ENCODE data around the gene CD160. TPM values are rescaled to one million over a fixed set of nuclear protein-coding genes. Genes with fewer than 3 reads are reported as not detected.

The CD160 gene
- total RNA-seq, 1 experiment from 2014 or later, result not detected

DNA sequence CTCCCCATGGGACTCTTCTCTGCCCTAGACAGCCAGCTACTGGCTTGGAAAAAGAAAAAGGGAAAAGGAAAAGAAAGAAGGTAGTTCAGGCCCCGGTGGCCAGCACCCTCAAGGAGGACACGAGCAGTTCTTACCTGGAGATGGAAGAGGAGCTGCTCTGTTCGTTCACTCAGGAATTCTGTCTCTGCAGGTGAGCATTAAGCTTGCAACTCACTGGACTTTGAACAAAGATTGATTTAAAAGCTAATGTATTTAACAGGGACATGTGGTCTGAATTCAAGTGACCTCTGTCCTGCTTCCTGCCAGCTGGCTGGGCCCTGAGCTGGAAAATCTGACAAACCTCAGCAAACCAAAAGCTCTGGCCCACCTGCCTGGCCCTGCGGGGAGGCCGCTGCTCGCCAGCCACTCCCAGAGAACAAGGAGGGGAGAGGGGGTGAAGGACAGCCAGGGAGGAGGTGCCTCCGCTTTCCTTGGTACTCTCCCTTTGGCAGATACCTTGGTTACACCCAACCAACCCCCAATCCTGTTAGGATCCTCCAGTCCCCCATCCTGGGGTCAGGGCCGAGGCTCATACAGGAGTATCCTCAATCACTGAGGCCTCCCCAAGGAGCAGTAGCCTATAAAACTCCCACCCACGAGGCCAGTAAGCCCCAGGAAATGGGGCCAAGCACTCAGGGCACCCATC lies 12.0 kb upstream of the CD160 start, which contains the start of gene PDZK1:
Gene PDZK1 (minus strand): TSS at position 186 of the 685 bp plus-strand sequence. CDS start 19,347 bp downstream, outside the sequence.
- Histone ChIP-seq H2BK12ac (ENCODE audit: insufficient read length, low read depth, low read length) (no peak within 1 kb of the TSS), H2BK120ac (ENCODE audit: low read depth, low read length, poor library complexity, severe bottlenecking) (no peak within 1 kb of the TSS), H3K27ac (ENCODE audit: insufficient read length, low read depth, low read length) (no peak within 1 kb of the TSS), H3K4ac (ENCODE audit: low read depth, low read length) (no peak within 1 kb of the TSS), H2AFZ (ENCODE audit: low read length) (no peak within 1 kb of the TSS), H3K27me3 (ENCODE audit: insufficient read depth, low read length) (no peaks in the 10 kb centered on the region), H3K14ac (ENCODE audit: insufficient read depth, low read length) (no peak within 1 kb of the TSS; the same call in 1 of the 2 replicates), H3K79me1 (ENCODE audit: insufficient read depth, low read depth, low read length, poor library complexity, severe bottlenecking) (no peaks in the 10 kb centered on the region), H4K5ac (ENCODE audit: insufficient read length, low read depth, low read length) (no peak within 1 kb of the TSS), H3K79me2 (ENCODE audit: insufficient read depth, low read length) (no peaks in the 10 kb centered on the region), H2AK5ac (ENCODE audit: insufficient read length, low read length) (no peak within 1 kb of the TSS), H4K20me1 (ENCODE audit: control insufficient read depth, insufficient read depth, insufficient read length) (no peaks in the 10 kb centered on the region), H3K23me2 (ENCODE audit: insufficient read length, low read depth, low read length, poor library complexity, severe bottlenecking) (no peaks in the 10 kb centered on the region), H3K4me2 (ENCODE audit: insufficient read depth, insufficient read length, low read length) (no peak within 1 kb of the TSS), H2BK15ac (ENCODE audit: low read depth, low read length) (no peak within 1 kb of the TSS), H3K4me1 (ENCODE audit: insufficient read depth, low read length) (peaks cover 2% of the 10 kb centered on the region; the same call in 1 of the 2 replicates), H3K56ac (ENCODE audit: insufficient read length, low read depth, low read length) (no peak within 1 kb of the TSS), H4K8ac (replicated peaks; ENCODE audit: insufficient read length, low read depth, low read length) (no peak within 1 kb of the TSS), H2BK5ac (ENCODE audit: insufficient read length, low read length) (no peak within 1 kb of the TSS), H2BK20ac (ENCODE audit: low read depth, low read length, poor library complexity, severe bottlenecking) (no peak within 1 kb of the TSS), H3K9ac (ENCODE audit: extremely low read depth, insufficient read length, low read length) (no peak within 1 kb of the TSS), H3K18ac (ENCODE audit: insufficient read length, low read depth, low read length) (no peak within 1 kb of the TSS), H4K91ac (ENCODE audit: insufficient read length, low read depth, low read length) (no peak within 1 kb of the TSS), H3K9me3 (ENCODE audit: control insufficient read depth, low read depth, low read length) (no peaks in the 10 kb centered on the region), H3T11ph (ENCODE audit: low read length) (no peak within 1 kb of the TSS), H3K23ac (ENCODE audit: insufficient read length, low read depth, low read length) (no peak within 1 kb of the TSS)
- H3K36me3 Mint-ChIP-seq (ENCODE audit: insufficient read depth in 1 of 3, low read depth in 3 of 3), result no peaks in the 10 kb centered on the region
- peaks cover 15 to 17% of the 10 kb centered on the region in 2 experiments; a peak in 3 of 4 replicates for H3K4me1 Mint-ChIP-seq
- no CpG with 5 or more reads among the region's 9 CpGs for WGBS (ENCODE audit: extremely low coverage, insufficient read length, low lambda C conversion rate)
- peaks cover 3% of the 10 kb centered on the region; the same call in 1 of the 2 replicates for H3K27me3 Mint-ChIP-seq (ENCODE audit: low read depth)
- H3K4me3 Mint-ChIP-seq, result no peak within 1 kb of the TSS
- TF ChIP-seq, protein P1, sequence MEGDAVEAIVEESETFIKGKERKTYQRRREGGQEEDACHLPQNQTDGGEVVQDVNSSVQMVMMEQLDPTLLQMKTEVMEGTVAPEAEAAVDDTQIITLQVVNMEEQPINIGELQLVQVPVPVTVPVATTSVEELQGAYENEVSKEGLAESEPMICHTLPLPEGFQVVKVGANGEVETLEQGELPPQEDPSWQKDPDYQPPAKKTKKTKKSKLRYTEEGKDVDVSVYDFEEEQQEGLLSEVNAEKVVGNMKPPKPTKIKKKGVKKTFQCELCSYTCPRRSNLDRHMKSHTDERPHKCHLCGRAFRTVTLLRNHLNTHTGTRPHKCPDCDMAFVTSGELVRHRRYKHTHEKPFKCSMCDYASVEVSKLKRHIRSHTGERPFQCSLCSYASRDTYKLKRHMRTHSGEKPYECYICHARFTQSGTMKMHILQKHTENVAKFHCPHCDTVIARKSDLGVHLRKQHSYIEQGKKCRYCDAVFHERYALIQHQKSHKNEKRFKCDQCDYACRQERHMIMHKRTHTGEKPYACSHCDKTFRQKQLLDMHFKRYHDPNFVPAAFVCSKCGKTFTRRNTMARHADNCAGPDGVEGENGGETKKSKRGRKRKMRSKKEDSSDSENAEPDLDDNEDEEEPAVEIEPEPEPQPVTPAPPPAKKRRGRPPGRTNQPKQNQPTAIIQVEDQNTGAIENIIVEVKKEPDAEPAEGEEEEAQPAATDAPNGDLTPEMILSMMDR (conservative IDR thresholded peaks at IDR 0.05), result no peak
- H3K9me3 Mint-ChIP-seq, result no peaks in the 10 kb centered on the region
- peak within 1 kb of the TSS in 2 of 3 experiments; percentile 59 to 82; a peak in 4 of 7 replicates for H3K27ac Mint-ChIP-seq
- DNase-seq, result peak; percentile 37
